GM13977 (cell line): ENCODE data around the gene PSKH1.

Experiments used
- DNase-seq: peaks from one replicate; pipeline ENCODE4 v3.0.0; 2012; ENCODE audit warnings: low spot score
- in situ Hi-C: fragments of 300-500 bp; cut with MboI; formaldehyde crosslinking; loops from one replicate; pipeline ENCODE4 v1.12.0; 2022; ENCODE audit warnings: low sequenced_read_pairs, low pct_unique_long_range_greater_than_20kb, mixed read lengths, inconsistent platforms; ENCODE audit not compliant: unreplicated experiment
- TF ChIP-seq, protein P1 (sequence below): IDR thresholded peaks from 2 replicates; pipeline ENCODE4 v1.5.1; 2012; ENCODE audit warnings: mild to moderate bottlenecking, control low read depth; ENCODE audit not compliant: insufficient read depth; ENCODE audit errors: extremely low read depth, missing control alignments

Gene PSKH1

DNA sequence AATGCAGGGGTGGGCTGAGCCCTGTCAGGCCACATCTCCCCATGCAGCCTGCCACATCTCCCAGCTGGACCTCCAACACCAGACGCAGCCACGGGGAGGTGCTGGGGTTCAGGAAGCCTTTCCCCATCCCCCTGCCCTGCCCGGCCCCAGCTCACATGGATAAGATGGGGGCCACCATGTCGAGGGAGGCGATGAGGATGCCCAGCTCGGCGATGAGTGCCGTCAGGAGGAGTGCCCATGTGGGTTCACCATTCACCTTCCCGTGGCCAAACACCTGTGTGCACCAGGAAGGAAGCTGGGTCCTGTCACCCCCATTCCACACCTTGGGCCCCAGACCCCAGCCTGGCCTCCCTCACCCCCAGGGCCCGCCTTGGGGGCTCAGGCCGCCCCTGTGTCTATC is 56.6 kb downstream of the PSKH1 start:
- TF ChIP-seq, protein P1, sequence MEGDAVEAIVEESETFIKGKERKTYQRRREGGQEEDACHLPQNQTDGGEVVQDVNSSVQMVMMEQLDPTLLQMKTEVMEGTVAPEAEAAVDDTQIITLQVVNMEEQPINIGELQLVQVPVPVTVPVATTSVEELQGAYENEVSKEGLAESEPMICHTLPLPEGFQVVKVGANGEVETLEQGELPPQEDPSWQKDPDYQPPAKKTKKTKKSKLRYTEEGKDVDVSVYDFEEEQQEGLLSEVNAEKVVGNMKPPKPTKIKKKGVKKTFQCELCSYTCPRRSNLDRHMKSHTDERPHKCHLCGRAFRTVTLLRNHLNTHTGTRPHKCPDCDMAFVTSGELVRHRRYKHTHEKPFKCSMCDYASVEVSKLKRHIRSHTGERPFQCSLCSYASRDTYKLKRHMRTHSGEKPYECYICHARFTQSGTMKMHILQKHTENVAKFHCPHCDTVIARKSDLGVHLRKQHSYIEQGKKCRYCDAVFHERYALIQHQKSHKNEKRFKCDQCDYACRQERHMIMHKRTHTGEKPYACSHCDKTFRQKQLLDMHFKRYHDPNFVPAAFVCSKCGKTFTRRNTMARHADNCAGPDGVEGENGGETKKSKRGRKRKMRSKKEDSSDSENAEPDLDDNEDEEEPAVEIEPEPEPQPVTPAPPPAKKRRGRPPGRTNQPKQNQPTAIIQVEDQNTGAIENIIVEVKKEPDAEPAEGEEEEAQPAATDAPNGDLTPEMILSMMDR, result no peak
- no peak for DNase-seq
- in situ Hi-C loops, result no loop called here

DNA sequence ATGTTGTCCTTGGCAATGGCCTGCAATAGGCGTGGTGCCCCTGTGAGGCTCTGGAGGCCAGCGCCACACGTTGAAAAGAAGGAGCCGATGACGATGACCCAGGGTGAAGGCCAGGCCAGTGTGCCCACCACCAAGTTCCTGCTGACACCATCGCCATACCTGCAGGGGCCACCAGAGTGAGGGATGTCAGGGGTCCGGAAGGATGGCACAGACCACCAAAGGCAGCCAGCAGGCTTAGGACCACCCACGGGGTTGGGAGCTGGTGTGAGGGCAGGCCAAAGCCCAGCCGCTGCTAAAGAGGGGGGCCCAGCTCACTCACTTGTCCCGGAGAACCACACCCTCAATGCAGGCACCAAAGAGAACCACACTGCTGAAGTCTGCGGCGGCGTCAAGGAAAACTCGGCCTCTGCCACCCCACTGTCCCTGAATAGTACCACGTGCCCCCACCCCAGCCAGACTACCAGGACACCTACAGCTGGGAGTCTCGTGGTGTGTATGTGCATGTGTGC is 57.3 kb downstream of the PSKH1 start:
- TF ChIP-seq, protein P1, result no peak
- in situ Hi-C loops, result no loop called here
- no peak for DNase-seq

DNA sequence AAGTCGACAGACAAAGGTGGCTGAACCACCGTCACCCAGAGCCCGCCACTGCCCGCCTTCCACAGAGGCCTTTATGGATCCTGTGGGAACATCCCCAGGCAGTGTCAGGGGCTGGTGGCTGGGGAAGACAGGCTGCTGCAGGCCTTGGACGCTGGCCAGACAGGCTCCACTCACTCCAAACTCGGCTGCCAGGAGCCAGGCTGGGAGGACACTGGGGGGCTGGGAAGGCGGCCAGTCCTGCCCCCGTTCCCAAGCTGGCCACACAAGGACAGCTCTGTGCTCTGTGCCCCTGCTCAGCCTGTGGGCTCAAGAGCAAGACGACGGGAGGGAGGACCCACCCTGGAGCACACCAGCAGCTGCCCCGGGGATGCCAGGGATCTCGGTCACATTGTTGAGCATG is 58.4 kb downstream of the PSKH1 start:
- no peak for DNase-seq
- TF ChIP-seq, protein P1, result no peak
- in situ Hi-C loops, result no loop called here

DNA sequence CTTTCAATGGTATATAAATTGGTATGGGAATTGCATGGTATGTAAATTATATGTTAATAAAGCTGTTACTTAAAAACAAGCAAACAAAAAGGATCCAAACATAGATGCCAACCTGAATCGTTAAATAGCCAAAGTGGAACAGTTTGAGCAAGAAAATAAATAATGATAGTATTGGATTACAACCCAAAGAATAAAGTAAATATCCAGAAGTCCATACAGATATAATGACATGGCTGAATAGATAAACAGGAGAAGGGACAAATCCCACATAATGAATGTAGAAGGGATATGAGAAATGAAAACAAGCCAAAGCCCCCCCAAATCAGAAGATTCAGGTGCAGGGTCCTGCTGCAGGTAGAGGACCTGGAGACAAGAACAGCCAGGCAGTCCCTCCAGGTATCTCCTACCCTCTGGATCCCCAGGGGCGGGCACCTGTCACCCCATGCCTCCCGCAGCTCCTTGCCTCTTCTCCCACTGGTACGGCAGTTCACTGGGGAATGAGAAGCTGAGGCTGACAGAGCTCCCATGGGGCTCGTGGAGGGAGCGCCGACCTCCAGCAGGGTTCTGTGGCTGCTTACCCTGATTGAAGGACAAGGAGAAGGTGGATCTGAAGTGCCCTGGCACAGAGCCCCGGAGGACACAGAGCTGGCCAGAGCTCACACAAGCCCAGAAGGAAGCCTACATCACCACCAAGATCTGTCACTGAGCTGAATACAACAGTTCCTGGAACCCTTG is 60.8 kb downstream of the PSKH1 start:
- DNase-seq, result no peak
- TF ChIP-seq, protein P1, result no peak
- in situ Hi-C loops, result no loop called here

DNA sequence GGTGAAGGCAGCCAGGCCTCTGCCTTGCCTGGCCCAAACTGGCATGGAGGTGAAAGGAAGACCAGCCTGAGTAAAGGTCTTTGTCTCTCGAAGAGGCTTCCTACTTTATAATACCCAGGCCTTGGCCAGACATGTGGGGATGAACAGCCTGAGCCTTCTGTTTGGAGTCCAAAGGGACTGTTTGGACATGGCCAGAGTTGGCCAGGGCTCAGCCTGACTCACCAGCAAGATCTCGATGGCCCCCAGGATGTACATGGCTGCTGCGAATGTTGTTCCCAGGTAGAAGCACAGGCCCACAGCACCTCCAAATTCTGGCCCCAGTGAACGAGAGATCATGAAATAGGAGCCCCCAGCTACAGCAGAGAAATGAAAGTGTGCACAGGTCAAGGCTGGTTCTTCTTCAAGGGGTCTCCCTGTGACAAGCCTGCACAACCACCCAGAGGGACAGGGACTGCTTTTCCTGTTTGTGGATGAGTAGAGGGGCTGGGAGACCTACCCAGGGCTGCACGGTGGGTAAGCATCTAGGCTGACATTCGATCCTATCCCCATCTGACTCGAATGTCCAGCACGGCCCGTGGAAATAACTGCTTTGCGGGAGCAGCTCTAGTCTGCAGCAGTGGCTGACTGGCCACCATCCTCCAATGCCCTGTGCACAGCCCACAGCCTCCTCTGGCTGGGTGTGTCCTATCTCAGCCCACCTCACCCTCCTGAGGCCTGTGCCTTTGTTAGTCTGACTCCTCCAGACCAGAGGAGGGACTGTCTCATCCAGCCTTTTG is 61.6 kb downstream of the PSKH1 start:
- in situ Hi-C loops, result no loop called here
- TF ChIP-seq, protein P1, result no peak
- no peak for DNase-seq

DNA sequence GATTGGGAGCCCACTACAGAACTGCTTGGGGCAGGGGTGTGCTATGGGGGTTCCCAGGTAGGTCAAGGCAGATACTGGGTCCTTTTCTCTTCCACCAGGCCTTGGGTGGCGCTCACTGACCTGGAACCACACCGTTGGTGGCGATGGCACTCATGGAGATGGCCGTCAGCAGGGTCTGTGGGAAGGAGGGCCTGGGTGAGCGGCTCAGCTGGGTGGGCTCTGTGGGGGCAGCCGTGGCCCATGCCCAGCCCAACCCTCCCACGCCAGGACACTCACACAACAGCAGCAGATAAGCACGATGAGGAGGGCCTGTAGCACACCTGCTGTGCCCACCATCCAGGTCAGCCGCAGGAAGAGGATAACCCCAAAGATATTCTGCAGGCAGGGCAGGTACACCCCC is 64.6 kb downstream of the PSKH1 start:
- in situ Hi-C loops, result no loop called here
- TF ChIP-seq, protein P1, result no peak
- DNase-seq, result no peak
